Left hindlimb (tissue), 1 donor: ENCODE data around the gene NUMBL.

ENCODE experiments used
- DNase-seq: peaks from one replicate; pipeline ENCODE4 v3.0.0-alpha.2; 2018

The NUMBL gene

DNA sequence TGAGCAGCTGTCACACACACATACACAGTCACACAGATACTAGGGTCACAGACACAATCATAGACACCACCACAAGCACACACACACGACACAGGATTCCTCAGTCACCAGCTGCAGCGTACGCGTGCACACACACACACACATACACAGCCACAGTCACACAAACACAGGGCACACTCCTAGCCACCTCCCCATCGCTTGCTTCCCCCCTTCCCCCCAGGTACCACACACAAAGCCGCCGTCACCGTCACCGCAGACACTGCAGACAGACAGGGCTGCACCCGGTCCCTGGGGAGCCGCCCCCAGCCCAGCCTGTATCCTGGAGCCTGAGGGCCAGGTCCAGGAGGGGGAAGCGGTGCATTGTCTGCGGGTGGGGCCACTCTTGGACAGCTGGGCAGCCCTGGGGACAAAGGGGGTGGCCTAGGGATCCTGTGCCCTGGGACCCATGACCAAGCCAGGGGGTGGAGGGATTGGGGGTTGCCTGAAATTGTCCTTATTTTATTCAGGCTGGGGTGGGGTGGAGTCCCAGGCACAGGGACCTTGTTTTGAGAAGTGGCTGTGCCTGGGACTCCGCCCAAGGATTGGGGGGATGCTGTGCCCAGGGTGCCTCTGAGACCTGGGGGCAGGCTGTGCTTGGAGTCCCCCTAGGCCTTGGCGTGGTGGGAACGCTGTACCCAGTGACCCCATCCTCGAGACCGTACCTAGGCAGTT lies 957 bp downstream of the NUMBL start:
- no peak for DNase-seq

DNA sequence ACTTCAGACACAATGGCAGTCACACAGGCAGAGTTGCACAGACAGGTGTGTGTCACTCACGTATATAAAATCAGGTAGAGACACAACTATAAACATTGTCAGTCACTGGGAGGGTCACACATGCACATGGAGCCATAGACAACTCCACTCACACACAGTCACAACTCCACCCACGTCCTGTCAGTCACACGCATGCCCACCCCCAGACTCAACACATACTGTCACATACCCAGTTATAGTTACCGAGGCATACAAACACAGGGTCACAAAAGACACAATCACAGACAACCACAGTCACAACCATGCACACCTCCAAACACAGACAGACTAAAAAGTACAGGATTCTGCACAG lies 1.5 kb downstream of the NUMBL start:
- no peak for DNase-seq

- DNase-seq = no peak
Observed at GRCh38 chr19:40688309-40688708, 2.1 kb downstream of the NUMBL start.

DNA sequence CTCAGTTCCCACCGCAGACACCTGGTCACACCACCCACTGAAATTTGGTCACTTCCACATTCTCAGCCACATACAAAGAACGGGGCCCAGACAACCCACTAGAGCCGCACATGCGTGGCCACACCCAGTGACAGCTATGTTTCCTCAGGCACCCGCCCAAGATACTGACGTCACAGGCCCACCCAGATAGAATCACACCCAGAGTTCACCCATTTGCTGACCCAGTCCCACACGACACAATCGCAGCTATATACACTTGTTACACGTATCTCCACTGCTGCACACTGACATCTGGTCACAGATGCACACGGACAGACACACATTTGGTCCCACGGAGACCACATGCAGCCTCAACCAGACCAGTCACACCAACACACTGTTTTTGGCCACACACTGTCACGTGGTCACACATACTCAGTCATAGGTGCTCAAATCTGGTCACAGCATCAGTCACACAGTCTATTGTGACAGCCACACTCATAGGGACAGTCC lies 2.9 kb downstream of the NUMBL start:
- DNase-seq = peak; percentile 85

DNA sequence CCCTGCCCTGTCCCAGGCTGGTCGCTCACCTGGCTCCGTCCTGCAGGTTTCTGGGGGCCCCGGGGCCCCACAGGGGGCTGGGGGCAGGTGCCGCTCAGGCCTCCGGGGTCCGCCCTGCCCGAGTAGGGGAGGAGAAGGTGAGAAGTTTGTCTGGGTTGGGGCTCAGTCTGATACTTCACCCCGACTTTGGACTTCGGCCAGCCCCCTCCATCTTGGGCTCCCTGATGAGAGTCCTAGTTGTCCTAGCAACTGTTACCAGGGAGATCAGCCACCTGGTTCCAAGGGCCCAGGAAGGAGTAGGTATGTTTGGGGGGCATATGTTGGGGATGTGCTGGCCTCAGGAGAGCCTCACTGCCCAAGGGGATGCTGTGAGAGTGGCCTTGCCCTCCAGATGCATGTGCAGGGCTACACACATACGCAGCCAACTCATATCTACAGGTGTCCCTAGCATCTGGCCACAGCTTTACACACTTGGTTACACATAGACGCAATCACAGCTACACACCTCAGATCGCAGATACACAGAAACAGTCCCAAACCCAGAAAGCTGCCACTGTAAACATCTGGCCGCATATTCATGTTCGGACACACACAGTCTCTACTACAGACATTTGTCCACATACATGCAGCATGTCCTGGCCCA lies 3.4 kb downstream of the NUMBL start:
- DNase-seq = no peak

GRCh38 chr19:40685563-40685962 lies 4.9 kb downstream of the NUMBL start:
- no peak for DNase-seq

DNA sequence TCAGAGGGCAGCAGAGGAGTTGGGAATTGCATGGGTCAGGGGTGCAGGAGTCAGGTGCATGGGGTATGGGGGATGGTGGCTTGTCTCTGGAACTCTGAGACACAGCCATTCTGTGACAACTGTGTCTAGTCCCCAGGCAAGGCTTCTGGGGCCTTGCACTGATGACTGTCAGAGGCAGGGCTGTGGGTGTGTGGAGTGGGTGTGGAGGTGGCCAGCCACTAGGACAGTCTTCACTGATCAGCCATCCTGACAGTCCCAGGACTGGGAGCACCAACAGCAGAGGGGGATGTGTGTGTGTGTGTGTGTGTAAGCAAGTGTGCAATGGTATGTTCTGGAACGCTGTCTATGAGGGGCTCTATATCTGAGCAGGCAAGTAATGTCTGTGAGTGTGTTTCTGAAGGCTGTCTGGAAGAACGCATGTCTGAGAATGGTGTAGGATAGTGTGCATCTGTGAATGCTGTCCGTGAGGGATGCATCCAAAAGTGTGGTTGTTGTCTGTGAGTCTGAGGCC lies 5.4 kb downstream of the NUMBL start:
- no peak for DNase-seq

- no peak for DNase-seq
Observed at GRCh38 chr19:40684280-40684679, 6.2 kb downstream of the NUMBL start.

- DNase-seq = no peak
Observed at GRCh38 chr19:40683437-40683836, 7.0 kb downstream of the NUMBL start.

- DNase-seq = no peak
Observed at GRCh38 chr19:40682431-40682964, 8.0 kb downstream of the NUMBL start.

- no peak for DNase-seq
Observed at GRCh38 chr19:40681039-40681438, 9.4 kb downstream of the NUMBL start.

GRCh38 chr19:40677156-40677555 lies 13.3 kb downstream of the NUMBL start:
- DNase-seq = no peak

- no peak for DNase-seq
Observed at GRCh38 chr19:40674291-40674690, 16.2 kb downstream of the NUMBL start.

DNA sequence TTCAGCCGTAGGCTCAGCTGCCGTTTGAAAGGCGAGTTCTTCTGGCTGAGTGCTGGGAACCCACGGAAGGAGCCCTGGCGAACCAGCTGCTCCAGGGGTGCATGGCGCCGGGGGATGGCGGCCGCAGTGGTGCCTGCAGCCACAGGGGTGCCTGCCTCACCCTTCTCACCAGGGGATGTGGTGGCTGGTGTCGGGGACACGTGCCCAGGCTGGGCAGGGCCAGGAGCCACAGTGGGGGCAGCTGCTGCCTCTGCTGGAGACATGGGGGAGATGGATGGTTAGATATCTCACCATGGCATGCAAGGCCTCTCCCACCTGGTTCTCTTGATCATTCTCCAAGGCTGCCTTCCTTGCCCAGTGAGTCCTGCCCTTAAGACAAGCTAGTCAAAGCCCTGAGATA lies 17.1 kb downstream of the NUMBL start:
- DNase-seq = no peak

- DNase-seq = no peak
Observed at GRCh38 chr19:40672573-40673299, 17.7 kb downstream of the NUMBL start.

- no peak for DNase-seq
Observed at GRCh38 chr19:40672038-40672437, 18.4 kb downstream of the NUMBL start.

DNA sequence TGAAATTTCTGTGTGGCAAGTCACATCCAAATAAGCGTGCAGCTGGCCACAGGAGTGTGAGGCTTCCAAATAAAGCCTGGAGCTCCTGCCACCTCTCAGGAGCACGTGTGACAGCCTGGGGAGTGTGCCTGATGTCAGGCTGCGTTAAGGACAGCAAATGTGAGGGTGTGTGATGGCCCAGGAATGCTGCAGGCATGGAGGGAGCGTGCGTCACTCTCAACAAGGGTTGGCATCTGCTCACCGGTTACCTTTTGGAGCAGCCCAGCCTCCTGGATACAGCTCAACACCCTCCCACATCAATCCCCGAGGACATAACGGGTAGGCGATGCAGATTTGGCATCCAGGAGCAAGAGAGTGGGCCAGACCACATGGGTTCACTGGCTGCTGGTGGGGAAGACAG lies 19.0 kb downstream of the NUMBL start:
- no peak for DNase-seq

- DNase-seq = no peak
Observed at GRCh38 chr19:40668991-40669614, 21.3 kb downstream of the NUMBL start.

DNA sequence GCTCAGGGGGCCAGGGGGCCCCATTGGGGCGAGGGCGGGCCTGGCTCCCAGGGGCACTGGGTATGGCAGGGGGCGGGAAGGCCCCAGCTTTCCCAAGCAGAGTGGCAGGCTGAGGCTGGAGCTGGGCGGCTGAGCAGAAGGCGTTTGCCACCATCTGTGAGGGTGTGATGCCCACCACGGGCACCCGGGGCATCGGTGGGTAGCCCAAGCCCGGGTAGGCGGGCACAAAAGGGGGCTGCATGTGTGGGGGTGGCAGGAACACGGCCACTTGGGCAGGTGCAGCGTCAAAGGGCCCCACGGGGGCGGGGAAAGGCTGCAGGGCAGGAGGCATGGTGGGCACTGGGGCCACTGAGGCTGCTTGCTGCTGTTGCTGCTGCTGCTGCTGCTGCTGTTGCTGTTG lies 22.8 kb downstream of the NUMBL start:
- DNase-seq = no peak

- DNase-seq = no peak
Observed at GRCh38 chr19:40666803-40667438, 23.5 kb downstream of the NUMBL start.

GRCh38 chr19:40663695-40664692 lies 26.5 kb downstream of the NUMBL start:
- DNase-seq = no peak
